WI38 (cell line): ENCODE measurements around the gene OARD1.

Experiments
- H3K4me3 ChIP-seq: 2 replicates; pipeline ENCODE4 v1.5.1; 2011; ENCODE audit warnings: low read depth, mild to moderate bottlenecking, control low read depth, low read length
- TF ChIP-seq, protein P1 (sequence below): IDR thresholded peaks from 2 replicates; pipeline ENCODE4 v1.5.1; 2012; ENCODE audit warnings: low read depth, mild to moderate bottlenecking, control low read depth, low read length

Gene OARD1

GRCh38 chr6:41040101-41040939 lies 31.8 kb downstream of the OARD1 start:
- H3K4me3 ChIP-seq: no peak overlapping the region
- TF ChIP-seq, protein P1, sequence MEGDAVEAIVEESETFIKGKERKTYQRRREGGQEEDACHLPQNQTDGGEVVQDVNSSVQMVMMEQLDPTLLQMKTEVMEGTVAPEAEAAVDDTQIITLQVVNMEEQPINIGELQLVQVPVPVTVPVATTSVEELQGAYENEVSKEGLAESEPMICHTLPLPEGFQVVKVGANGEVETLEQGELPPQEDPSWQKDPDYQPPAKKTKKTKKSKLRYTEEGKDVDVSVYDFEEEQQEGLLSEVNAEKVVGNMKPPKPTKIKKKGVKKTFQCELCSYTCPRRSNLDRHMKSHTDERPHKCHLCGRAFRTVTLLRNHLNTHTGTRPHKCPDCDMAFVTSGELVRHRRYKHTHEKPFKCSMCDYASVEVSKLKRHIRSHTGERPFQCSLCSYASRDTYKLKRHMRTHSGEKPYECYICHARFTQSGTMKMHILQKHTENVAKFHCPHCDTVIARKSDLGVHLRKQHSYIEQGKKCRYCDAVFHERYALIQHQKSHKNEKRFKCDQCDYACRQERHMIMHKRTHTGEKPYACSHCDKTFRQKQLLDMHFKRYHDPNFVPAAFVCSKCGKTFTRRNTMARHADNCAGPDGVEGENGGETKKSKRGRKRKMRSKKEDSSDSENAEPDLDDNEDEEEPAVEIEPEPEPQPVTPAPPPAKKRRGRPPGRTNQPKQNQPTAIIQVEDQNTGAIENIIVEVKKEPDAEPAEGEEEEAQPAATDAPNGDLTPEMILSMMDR: no peak

DNA sequence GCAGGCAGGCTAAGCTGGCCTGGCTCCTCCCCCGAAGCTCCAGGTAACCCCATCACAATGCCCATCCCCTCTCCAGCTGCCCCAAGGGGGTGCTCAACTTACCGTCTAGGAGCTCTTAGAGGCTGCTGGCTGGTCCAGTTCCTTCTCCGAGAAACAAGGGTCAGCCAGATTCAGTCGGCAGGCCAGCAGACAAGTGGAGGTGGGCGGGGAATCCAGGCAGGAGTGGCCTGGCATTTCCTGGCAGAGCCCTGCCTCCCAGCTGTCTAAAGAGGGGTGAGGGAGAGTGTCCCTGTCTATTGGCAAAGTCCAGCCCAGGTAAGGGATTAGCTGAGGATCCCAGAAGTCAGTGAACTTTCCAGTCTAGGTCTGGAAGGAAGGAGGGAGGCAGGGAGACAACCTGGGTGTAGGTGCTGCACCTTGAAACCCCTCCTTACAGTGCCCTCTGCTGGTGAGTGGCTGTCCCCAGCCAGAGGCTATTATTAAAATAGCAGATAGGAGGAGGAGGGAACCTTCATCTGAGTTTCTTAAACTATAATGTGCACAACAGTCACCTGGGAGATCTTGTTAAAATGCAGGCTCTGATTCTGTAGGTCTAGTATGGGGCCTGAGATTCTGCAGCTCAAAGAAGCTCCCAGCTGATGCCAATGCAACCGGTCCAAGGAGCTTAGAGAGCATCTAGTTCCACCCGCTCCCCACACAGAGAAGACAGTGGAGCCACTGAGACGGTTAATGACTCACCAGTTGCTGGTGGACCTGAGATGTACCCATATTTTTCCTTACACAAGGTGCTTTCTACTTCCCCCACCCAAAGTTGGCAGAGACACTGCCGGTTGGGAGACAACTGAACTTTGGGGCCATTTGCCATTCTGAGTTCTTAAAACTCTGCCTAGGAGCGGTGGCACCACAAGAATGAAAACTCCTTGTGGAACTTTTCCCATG lies 32.8 kb downstream of the OARD1 start, which contains the start of gene UNC5CL:
UNC5CL (minus strand) TSS at position 162 of the 939 bp plus-strand sequence. CDS start 4,147 bp downstream, outside the sequence.
- no peak within 1 kb of the TSS for H3K4me3 ChIP-seq
- TF ChIP-seq, protein P1: peak; percentile 54; the same call in 1 of the 2 replicates

DNA sequence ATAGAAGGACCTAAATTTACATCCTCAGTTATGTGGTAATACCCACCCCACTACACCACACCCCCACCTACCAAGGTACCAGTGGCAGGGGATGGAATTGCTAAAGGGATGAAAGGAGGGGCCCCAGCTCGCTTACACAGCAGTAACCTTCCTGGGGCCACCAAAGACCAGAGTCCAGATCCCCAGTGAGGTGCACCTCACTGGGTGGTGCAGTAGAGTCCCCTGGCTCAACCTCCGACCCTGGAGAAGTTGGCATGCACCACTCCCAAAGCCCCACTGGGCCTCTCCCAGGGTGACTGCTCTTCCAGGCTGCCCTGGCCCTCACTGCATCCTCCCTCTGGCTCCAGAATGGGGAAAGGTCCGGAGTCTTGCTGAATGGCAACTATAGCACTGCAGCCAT lies 34.0 kb downstream of the OARD1 start:
- TF ChIP-seq, protein P1: no peak
- H3K4me3 ChIP-seq: no peak overlapping the region

GRCh38 chr6:41037107-41037900 lies 34.9 kb downstream of the OARD1 start:
- TF ChIP-seq, protein P1: no peak
- no peak overlapping the region for H3K4me3 ChIP-seq

DNA sequence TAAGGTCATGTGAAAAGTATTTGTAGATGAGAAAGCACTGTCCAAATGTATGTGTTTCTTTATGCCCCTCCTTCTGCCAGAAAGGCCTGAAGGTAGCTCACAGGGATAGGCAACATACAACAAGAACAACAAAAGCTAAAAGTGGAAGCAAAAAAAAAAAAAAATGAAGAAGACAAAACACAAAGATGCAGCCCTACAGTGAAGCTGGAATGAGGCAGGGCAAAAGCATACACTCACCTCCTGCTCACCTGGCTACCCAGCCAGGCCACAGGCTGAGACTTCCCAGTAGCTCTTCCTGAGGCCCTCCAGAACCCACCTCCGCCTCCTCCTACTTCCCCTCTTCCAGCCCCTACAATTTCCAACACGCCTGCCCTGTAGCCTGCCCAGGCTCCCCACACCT lies 35.6 kb downstream of the OARD1 start:
- TF ChIP-seq, protein P1: no peak
- H3K4me3 ChIP-seq: no peak overlapping the region

DNA sequence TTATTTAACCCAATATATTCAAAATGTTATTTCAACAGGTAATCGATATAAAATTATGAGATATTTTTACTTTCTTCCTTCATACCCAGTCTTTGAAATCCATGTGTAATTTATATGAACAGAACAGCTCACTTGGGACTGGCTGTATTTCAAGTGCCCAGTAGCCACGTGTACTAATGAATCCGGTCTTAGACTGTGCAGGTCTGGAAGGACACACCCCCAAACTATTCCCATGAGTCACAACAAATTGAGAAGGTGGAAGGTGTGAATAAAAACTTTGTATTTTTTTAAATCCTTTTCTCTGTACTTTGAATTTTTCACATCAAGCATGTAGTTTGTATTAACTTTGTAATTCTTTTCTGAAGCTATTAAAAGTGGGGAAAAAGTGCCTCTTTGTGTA lies 36.0 kb downstream of the OARD1 start:
- TF ChIP-seq, protein P1: no peak
- H3K4me3 ChIP-seq: no peak overlapping the region
